NAMALWA (cell line): ENCODE measurements around the gene TAS1R2.
"Not testable (repeated sequence)": the region's sequence is repeated elsewhere in the genome, so short reads cannot be mapped to it uniquely, and the experiment has no call there.

Source experiments
- DNase-seq: peaks from one replicate; pipeline ENCODE4 v3.0.0-alpha.2; 2015; ENCODE audit warnings: low spot score

TAS1R2 gene

DNA sequence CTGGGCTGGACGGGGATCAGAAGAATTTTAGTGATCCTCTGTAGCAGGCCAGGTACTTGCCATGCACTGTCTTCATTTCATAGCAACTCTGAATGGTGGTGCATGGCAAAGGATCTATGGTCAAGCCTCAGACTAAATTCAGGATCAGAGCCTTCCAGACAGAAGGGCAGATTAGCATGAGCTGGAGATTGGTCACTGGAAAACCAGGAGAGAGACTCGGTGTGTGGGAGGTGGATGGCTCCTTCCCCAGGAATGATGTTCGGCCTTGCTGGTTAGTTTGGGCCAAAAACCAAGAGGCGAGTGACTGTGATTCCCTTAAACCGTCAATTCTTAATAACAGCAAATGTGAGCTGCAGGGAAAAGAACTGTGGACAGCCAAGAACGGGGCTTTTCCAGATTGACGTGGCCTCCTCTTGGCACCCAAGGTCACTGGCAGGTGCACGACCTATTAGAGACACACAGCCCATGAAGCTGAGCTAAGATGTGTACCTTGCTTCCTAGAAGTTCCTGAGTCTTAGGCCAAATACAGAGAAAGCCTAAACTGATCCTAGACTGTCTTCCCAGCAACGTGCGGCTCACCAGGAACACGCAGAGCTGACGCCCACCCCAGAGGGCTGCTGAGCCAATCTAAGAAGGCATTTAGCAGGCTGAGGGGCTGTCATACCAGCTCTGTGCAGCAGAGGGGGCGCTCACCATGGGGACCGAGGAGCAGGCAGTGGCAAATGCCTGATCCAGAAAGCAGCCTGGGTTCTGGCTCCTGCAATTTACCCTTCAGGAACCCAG is 24.4 kb upstream of the TAS1R2 start:
- DNase-seq = peak; percentile 71

DNA sequence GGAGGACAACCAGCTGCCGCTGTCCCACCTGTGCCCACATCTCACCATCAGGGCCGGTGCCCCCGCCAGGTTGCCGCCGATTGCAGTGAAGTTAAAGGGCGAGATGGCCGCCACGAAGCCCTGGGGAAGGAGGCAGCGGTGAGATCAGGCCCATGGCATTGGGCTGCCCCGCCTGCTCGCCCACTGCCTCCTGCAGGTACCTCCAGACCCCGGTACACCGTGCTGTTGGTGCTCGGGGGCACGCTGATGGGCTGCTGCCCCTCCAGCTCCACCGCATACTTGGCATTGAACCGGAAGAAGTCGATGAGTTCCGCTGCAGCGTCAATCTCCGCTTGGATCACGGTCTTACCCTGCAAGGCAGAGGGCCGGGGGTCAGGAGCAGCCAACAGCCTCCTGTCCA is 23.6 kb upstream of the TAS1R2 start:
- DNase-seq = no peak

GRCh38 chr1:18882486-18882885 is 23.0 kb upstream of the TAS1R2 start:
- no peak for DNase-seq

DNA sequence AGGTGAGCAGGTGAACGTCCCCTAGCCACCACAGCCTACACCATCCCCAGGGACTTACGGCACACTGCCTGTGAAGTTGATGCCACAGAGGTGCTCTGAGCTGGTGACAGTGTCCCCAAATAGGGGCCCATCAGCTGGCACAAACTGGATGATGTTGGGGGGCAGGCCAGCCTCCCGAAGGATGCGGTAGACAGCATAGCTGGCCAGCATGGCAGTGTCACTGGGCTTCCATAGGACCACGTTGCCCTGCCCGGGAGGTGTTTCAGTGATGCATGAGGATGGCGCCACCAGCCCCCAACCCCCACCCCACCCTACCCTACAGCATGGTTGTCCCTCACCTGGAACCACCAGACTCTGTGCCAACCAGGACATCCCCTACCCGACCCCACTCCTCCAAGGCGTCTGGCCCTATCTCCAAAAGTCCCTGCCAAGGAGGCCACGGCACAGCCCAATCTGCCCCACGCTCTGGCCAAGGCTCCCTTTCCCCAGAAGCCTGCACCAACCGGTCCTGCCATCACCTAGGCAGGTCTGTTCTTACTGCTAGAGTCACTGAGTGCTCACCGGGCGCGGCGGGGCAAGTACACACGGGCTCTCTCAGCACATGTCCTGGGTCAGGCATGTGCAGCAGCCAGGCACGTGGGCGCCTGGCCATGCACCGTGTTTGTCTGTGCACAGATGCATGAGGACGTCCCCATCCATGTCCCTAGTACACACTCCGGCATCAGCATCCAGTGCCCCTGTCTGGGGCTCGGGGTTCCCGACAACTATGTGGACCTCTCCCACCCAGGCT is 22.4 kb upstream of the TAS1R2 start:
- no peak for DNase-seq

- no peak for DNase-seq
These were observed 21.7 kb upstream of the TAS1R2 start for GRCh38 chr1:18881164-18881563.

- no peak for DNase-seq
These were observed 21.1 kb upstream of the TAS1R2 start for GRCh38 chr1:18880585-18880984.

- DNase-seq = no peak
These were observed 20.4 kb upstream of the TAS1R2 start for GRCh38 chr1:18879791-18880309.

DNA sequence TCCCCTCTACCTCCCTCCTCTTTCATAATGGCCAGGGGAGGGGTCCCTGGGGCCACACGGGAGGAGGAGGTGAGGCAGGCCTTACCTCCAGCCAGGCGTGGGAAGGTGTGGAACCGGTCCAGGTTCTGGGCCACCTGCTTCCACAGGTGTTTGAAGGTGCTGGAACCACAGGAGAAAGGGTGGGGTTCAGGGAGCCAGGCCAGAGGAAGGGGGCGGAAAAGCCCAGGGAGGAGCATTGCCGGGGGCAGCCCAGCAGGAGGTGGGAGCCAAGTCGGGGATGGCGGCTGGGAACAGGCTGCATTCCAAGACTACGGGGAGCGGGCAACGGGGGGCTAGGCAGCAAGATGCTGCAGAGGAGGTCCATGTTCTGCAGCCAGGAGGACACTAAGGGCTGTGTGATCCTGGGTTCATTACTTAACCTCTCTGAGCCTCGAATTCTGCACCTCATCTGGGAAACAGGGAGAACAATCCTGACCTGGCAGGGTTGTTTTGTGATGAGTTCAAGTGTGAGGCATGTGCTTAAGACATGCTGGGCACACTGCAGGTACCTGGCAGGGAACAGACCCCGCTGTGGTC is 19.8 kb upstream of the TAS1R2 start:
- no peak for DNase-seq

GRCh38 chr1:18878538-18879214 is 19.2 kb upstream of the TAS1R2 start:
- DNase-seq = no peak

- DNase-seq = no peak
These were observed 17.8 kb upstream of the TAS1R2 start for GRCh38 chr1:18877282-18877681.

GRCh38 chr1:18876210-18876609 is 16.8 kb upstream of the TAS1R2 start:
- no peak for DNase-seq

DNA sequence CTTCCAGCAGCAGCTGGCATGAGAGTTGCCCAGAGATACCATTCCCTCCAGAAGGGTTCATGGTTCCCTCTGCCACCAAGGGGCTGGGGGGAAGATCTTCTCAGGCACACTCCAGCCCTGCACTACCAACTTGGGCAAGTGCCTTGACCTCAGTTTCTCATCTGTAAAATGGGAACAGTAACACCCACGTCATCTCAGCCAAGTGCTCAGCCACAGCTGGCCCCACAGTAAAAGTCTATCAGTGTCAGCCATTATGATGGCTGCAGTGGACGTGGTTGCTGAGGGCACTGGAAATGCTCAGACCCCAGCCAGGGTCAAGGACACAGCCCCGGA is 16.3 kb upstream of the TAS1R2 start:
- DNase-seq = no peak

GRCh38 chr1:18875107-18875795 is 15.8 kb upstream of the TAS1R2 start:
- DNase-seq = peak; percentile 80

DNA sequence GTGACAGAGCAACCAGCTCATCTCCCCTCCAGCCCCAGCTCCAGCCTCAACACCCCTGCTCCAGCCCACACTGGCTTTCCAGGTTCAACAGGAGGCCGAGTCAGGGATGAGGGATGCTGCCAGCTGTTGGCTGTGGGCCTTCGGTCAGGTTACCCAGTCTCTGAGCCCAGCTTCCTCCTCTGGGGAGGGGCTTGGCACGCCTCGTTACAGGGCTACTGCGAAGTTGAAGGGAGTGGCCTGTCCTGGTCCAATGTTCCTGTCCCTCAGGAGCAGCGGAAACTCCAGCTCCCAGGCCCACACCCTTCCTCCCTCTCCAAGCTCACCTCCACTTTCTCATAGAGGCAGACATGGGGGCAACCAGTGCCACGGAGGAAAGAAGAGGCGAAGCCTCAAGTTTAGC is 15.1 kb upstream of the TAS1R2 start:
- no peak for DNase-seq

DNA sequence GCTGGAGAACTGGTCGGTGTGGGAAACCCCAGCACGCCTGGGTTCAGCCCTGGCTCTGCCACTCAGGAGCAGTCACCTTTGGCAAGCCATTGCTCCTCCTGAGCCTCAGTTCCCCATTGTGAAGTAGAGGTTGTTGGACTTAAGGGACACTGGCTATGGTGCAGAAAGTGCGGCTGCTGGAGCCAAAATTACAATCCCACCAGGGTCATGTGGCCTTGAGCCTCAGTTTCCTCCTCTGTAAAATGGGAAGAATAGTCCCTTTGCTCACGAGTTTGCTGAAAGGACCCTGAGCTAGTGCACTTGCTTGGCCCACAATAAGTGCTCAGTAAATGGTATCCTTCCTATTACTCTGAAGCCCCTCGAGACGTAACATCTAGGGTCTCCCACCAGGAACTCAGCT is 14.6 kb upstream of the TAS1R2 start:
- no peak for DNase-seq

DNA sequence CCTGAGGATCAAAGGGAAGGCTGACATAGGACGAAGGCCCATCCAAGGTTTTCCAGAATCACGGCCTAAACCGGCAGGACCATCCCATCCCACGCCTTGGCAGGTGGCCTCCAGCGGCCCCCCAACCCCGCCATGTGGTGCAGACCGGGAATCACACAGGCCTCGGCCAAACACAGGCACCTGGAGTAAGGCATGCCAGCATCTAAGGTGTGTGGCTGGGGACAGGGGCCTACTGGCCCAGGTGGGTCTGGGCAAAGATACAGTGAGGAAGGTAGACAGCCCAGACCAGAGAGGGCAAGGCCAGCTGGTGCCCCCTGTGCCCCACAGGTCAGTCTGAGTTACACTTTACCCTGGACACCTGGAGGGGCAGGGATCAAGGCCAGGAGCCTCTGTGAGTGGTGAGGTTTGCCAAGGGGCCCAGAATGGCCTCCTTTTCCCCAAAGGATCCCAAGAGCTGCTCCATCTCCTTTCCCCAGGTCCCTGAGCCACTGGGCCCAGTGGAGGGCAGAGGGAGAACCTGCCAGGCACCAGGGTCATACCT is 12.7 kb upstream of the TAS1R2 start:
- no peak for DNase-seq

DNA sequence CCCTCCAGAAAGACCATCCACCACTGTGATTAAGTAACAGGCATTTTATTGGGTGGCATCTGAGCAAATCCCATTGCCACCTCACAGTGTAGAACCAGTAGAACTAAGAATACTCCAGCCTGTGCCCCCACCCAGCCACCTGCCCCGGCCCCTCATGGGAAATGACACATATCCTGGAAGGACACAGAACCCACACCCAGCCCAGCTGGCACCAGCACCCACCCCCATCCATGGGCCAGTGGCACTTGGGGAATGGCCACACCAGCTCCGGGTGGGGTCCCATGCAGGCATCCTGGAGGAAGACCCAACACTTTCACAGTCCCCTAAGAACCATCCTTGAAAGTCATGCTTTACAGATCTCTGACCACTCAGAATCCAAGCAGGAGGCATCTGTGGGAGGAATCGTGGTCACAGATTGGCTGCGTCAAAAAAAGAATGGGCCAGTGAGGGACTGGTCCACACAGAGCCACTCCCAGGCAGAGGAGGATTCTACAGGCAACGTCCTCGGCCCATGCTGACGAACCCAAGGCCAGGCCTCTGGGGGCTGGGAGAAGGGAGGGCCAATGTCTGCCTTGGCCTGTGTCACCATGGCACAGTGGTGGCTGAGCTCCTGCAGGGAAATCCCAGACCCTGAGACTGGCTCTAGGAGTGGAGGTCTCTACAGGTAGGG is 12.1 kb upstream of the TAS1R2 start:
- DNase-seq = no peak

DNA sequence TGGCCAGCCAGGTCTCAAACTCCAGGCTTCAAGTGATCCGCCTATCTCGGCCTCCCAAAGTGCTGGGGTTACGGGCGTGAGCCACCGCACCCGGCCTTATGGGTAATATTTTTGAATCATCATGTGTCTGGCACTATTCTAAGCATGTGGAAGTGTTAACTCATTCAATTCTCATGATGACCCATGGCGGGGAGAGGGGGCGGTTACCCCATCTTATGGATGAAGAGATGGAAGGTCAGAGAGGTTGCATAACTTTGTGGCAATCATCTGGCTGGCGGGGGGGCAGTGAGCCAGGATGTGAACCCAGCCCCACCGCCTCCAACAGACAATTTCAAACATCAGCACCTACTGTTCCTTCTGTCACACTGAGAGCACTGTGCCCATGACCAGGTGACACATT is 11.5 kb upstream of the TAS1R2 start:
- no peak for DNase-seq

DNA sequence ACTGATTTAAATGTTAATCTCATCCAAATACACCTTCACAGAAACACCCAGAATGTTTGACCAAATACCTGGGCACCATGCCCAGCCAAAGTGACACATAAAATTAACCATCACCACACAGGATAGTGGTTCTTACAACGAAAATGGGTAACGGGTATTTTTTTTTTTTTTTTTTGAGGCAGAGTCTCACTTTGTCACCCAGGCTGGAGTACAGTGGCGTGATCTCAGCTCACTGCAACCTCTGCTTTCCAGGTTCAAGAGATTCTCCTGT is 11.1 kb upstream of the TAS1R2 start:
- DNase-seq = not testable (repeated sequence)

GRCh38 chr1:18869847-18870594 is 10.6 kb upstream of the TAS1R2 start:
- no peak for DNase-seq
